Neural progenitor cell (in vitro differentiated cells): ENCODE data around the gene SPOCK1. TPM values are rescaled to one million over a fixed set of nuclear protein-coding genes. Genes with fewer than 3 reads are reported as not detected.

Experiments
- DNase-seq: peaks from one replicate; pipeline ENCODE4 v3.0.0-alpha.2; 2016; ENCODE audit warnings: low spot score
- H2AFZ ChIP-seq: fragments of 200-600 bp; sonication (generic); replicated peaks from 2 replicates; pipeline ENCODE4 v1.6.1; 2016; ENCODE audit warnings: antibody characterized with exemption
- H3F3A ChIP-seq: fragments of 200-600 bp; sonication (generic); 2 replicates; pipeline ENCODE4 v1.6.1; 2016; ENCODE audit warnings: antibody characterized with exemption, low read depth
- H3K27ac ChIP-seq: fragments of 200-600 bp; sonication (generic); 2 replicates; pipeline ENCODE4 v1.5.1; 2016; ENCODE audit warnings: mild to moderate bottlenecking
- H3K27me3 ChIP-seq: fragments of 200-600 bp; sonication (generic); 2 replicates; pipeline ENCODE4 v1.6.1; 2016; ENCODE audit warnings: mild to moderate bottlenecking, moderate library complexity
- H3K36me3 ChIP-seq: fragments of 200-600 bp; sonication (generic); 2 replicates; pipeline ENCODE4 v1.5.1; 2016
- H3K4me1 ChIP-seq: fragments of 200-600 bp; sonication (generic); 2 replicates; pipeline ENCODE4 v1.6.1; 2016; ENCODE audit warnings: mixed run types
- H3K4me2 ChIP-seq: fragments of 200-600 bp; sonication (generic); 2 replicates; pipeline ENCODE4 v1.6.1; 2016
- H3K4me3 ChIP-seq: fragments of 200-600 bp; sonication (generic); 2 replicates; pipeline ENCODE4 v1.5.1; 2016
- H3K79me2 ChIP-seq: fragments of 200-600 bp; sonication (generic); 2 replicates; pipeline ENCODE4 v1.6.1; 2016; ENCODE audit warnings: low read depth
- H3K9ac ChIP-seq: fragments of 200-600 bp; sonication (generic); 2 replicates; pipeline ENCODE4 v1.6.1; 2016
- H3K9me3 ChIP-seq: fragments of 200-600 bp; sonication (generic); 2 replicates; pipeline ENCODE4 v1.5.1; 2016; ENCODE audit warnings: low read depth
- H4K20me1 ChIP-seq: fragments of 200-600 bp; sonication (generic); 2 replicates; pipeline ENCODE4 v1.6.1; 2016; ENCODE audit warnings: low read depth
- H3K27ac Mint-ChIP-seq: 3 replicates; pipeline ENCODE4 v1.8.0; 2021; ENCODE audit warnings: mixed read lengths
- H3K27me3 Mint-ChIP-seq: 2 replicates; pipeline ENCODE4 v1.8.0; 2022; ENCODE audit warnings: low read depth, mild to moderate bottlenecking, inconsistent platforms, moderate library complexity, mixed read lengths; ENCODE audit not compliant: insufficient read depth
- H3K36me3 Mint-ChIP-seq: 3 replicates; pipeline ENCODE4 v1.8.0; 2021; ENCODE audit warnings: mixed read lengths
- H3K4me1 Mint-ChIP-seq: 3 replicates; pipeline ENCODE4 v1.8.0; 2021; ENCODE audit warnings: mixed read lengths
- H3K4me3 Mint-ChIP-seq: 3 replicates; pipeline ENCODE4 v1.8.0; 2021; ENCODE audit warnings: mild to moderate bottlenecking, moderate library complexity, mixed read lengths
- H3K9me3 Mint-ChIP-seq: 3 replicates; pipeline ENCODE4 v1.8.0; 2020; ENCODE audit warnings: mixed read lengths
- CTCF ChIP-seq: fragments of 200-600 bp; sonication (generic); IDR thresholded peaks from 2 replicates; pipeline ENCODE4 v1.5.1; 2017; ENCODE audit warnings: antibody characterized with exemption, mild to moderate bottlenecking
- EZH2 ChIP-seq: fragments of 200-600 bp; sonication (generic); IDR thresholded peaks from 2 replicates; pipeline ENCODE4 v1.6.1; 2017; ENCODE audit warnings: antibody characterized with exemption, mild to moderate bottlenecking, moderate library complexity
- EZH2phosphoT487 ChIP-seq: fragments of 200-600 bp; sonication (generic); IDR thresholded peaks from 2 replicates; pipeline ENCODE4 v1.6.1; 2017; ENCODE audit warnings: antibody characterized with exemption
- total RNA-seq: library from RNA; depleted of rRNA; stranded (reverse); fragments of >200 nt; gene quantifications from 2 replicates; pipeline ENCODE4 v1.2.3, GENCODE V29; 2015; ENCODE audit warnings: low replicate concordance

The SPOCK1 gene
- total RNA-seq, 1 donor from 2014 or later, result 6.9 TPM

DNA sequence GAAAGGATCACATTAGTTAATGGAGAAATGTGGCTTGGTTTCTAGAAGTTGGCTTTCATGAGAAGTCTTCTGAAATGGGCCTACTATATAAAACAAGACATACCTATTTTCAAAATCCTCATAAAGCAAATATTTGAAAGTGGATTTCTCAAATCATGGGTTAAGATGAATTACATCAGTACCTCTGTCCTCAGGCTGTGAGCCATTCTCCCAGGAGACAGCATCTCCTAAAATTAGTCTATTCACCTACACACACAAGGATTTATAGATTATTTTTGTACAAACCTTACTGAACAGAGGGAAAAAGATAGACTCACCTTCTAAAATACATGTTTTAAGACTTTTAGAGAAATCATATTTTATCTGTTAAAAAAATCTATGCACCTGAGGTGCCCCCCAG lies 32.1 kb upstream of the SPOCK1 start:
- Histone ChIP-seq H3K27me3 (no peaks in the 10 kb centered on the region), H3K36me3 (no peaks in the 10 kb centered on the region), H4K20me1 (no peaks in the 10 kb centered on the region), H3K27ac (no peak overlapping the region), H3K9ac (no peak overlapping the region), H3K79me2 (no peaks in the 10 kb centered on the region), H3F3A (no peaks in the 10 kb centered on the region), H3K4me1 (no peaks in the 10 kb centered on the region), H3K4me2 (no peak overlapping the region), H2AFZ (no peak overlapping the region), H3K4me3 (no peak overlapping the region), H3K9me3 (no peaks in the 10 kb centered on the region)
- Mint-ChIP-seq H3K36me3 (no peaks in the 10 kb centered on the region), H3K27me3 (peaks cover 5% of the 10 kb centered on the region), H3K27ac (no peak overlapping the region), H3K4me3 (no peak overlapping the region), H3K9me3 (peaks cover 17% of the 10 kb centered on the region), H3K4me1 (no peaks in the 10 kb centered on the region)
- no peak for DNase-seq
- TF ChIP-seq EZH2 (no peak), EZH2phosphoT487 (no peak), CTCF (no peak)

DNA sequence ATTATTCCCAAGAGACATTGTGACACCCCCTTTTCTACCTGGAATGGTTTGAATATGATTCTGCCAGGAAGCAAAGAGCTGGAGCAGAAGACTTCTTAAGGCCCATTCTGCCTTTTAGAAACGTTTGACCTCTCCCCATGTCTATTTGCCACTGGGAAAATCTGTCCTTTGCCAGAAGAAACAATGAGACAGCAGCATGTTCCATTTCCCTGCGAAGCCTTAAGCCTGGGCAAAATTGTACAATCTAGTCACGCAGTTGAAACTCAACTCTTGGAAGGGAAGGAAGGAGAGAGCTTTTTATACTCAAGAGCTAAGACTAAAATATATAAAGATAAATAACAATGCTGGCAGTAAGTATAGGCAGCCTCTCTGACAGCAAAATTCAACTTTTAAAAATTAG lies 22.1 kb upstream of the SPOCK1 start:
- no peaks in the 10 kb centered on the region for H3K36me3 Mint-ChIP-seq
- H3K9me3 Mint-ChIP-seq, result no peaks in the 10 kb centered on the region
- no peak overlapping the region for H3K4me2 ChIP-seq
- H3K27ac Mint-ChIP-seq, result no peak overlapping the region
- no peaks in the 10 kb centered on the region for H3K4me1 ChIP-seq
- no peaks in the 10 kb centered on the region for H4K20me1 ChIP-seq
- no peak overlapping the region for H3K27ac ChIP-seq
- H3K79me2 ChIP-seq, result no peaks in the 10 kb centered on the region
- no peak overlapping the region for H3K4me3 ChIP-seq
- H3K36me3 ChIP-seq, result no peaks in the 10 kb centered on the region
- H3K9ac ChIP-seq, result no peak overlapping the region
- no peaks in the 10 kb centered on the region for H3K9me3 ChIP-seq
- TF ChIP-seq CTCF (no peak), EZH2phosphoT487 (no peak), EZH2 (no peak)
- DNase-seq, result no peak
- H3F3A ChIP-seq, result no peaks in the 10 kb centered on the region
- H3K27me3 Mint-ChIP-seq, result peaks cover 3% of the 10 kb centered on the region
- H3K4me1 Mint-ChIP-seq, result peaks cover 9% of the 10 kb centered on the region
- H3K4me3 Mint-ChIP-seq, result no peak overlapping the region
- no peaks in the 10 kb centered on the region for H3K27me3 ChIP-seq
- H2AFZ ChIP-seq, result no peak overlapping the region

DNA sequence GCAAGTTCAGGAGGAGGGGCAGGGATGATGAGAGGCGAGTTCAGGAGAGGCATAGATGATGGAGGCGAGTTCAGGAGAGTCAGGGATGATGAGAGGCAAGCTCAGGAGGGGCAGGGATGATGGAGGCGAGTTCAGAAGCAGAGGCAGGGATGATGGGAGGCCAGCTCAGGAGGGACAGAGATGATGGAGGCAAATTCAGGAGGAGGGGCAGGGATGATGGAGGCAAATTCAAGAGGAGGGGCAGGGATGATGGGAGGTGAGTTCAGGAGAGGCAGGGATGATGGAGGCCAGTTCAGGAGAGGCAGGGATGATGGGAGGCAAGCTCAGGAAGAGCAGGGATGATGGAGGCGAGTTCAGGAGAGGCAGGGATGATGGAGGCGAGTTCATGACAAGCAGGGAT lies 17.8 kb upstream of the SPOCK1 start:
- H3K4me1 Mint-ChIP-seq, result peaks cover 4% of the 10 kb centered on the region
- H3K79me2 ChIP-seq, result no peaks in the 10 kb centered on the region
- no peak overlapping the region for H2AFZ ChIP-seq
- TF ChIP-seq CTCF (no peak), EZH2 (no peak), EZH2phosphoT487 (no peak)
- no peaks in the 10 kb centered on the region for H4K20me1 ChIP-seq
- H3K4me2 ChIP-seq, result no peak overlapping the region
- no peak for DNase-seq
- H3K27me3 Mint-ChIP-seq, result peaks cover 3% of the 10 kb centered on the region
- no peak overlapping the region for H3K27ac Mint-ChIP-seq
- H3K9me3 ChIP-seq, result no peaks in the 10 kb centered on the region
- no peaks in the 10 kb centered on the region for H3K9me3 Mint-ChIP-seq
- H3K9ac ChIP-seq, result no peak overlapping the region
- H3K4me3 ChIP-seq, result no peak overlapping the region
- no peak overlapping the region for H3K4me3 Mint-ChIP-seq
- H3K4me1 ChIP-seq, result no peaks in the 10 kb centered on the region
- no peak overlapping the region for H3K27ac ChIP-seq
- H3F3A ChIP-seq, result no peaks in the 10 kb centered on the region
- no peaks in the 10 kb centered on the region for H3K36me3 Mint-ChIP-seq
- no peaks in the 10 kb centered on the region for H3K27me3 ChIP-seq
- H3K36me3 ChIP-seq, result no peaks in the 10 kb centered on the region
